ENCODE data around the gene UNC93B1.

- TF ChIP-seq CTCF (IDR thresholded peaks at IDR 0.05) (no peak), POLR2A (IDR thresholded peaks at IDR 0.05) (no peak)
These were observed 20.6 kb upstream of the UNC93B1 start for GRCh38 chr11:68024508-68024907.

Measured in prostate gland (tissue), 2 donors.